PC-9 (cell line): ENCODE results near the gene TMPRSS7. TPM values are rescaled to one million over a fixed set of nuclear protein-coding genes. Genes with fewer than 3 reads are reported as not detected.

Experiments
- BruUV-seq: library from RNA; stranded (reverse); fragments of 400-500 nt; replicated peaks from 2 replicates; lab custom pipeline; 2021; lab: Mats Ljungman, UMichigan
- CTCF ChIA-PET: fragments of 300-600 bp; sonication (Branson Sonifier 250); formaldehyde crosslinking; loops from one replicate; lab custom pipeline; 2022; ENCODE audit warnings: antibody characterized with exemption; lab: Charles Lee
- POLR2A ChIA-PET: fragments of 300-600 bp; sonication (Branson Sonifier 250); formaldehyde crosslinking; loops from one replicate; lab custom pipeline; 2022; ENCODE audit warnings: antibody characterized with exemption; ENCODE audit not compliant: unreplicated experiment; lab: Charles Lee
- DNase-seq, 2 experiments: peaks; one replicate each; pipeline versions ENCODE4 v3.0.0 to v3.0.0-alpha.2; 2015 to 2022; ENCODE audit warnings: mixed read lengths in 1 of 2
- H2AFZ ChIP-seq: fragments of 200-600 bp; sonication (generic); 2 replicates; pipeline ENCODE4 v1.8.1; 2017; ENCODE audit warnings: antibody characterized with exemption
- H3F3A ChIP-seq: fragments of 200-600 bp; sonication (generic); 2 replicates; pipeline ENCODE4 v1.8.1; 2017; ENCODE audit warnings: antibody characterized with exemption, mild to moderate bottlenecking, low read depth; ENCODE audit not compliant: insufficient read depth
- H3K27ac ChIP-seq: fragments of 200-600 bp; sonication (generic); 2 replicates; pipeline ENCODE4 v1.6.1; 2016; ENCODE audit warnings: mixed run types
- H3K27me3 ChIP-seq: fragments of 200-600 bp; sonication (generic); 2 replicates; pipeline ENCODE4 v1.6.1; 2016; ENCODE audit warnings: low read depth, mixed run types; ENCODE audit not compliant: insufficient read depth
- H3K36me3 ChIP-seq: fragments of 200-600 bp; sonication (generic); 2 replicates; pipeline ENCODE4 v1.6.1; 2016; ENCODE audit warnings: low read depth, mixed run types
- H3K4me1 ChIP-seq: fragments of 200-600 bp; sonication (generic); replicated peaks from 2 replicates; pipeline ENCODE4 v1.6.1; 2016; ENCODE audit warnings: mixed run types; ENCODE audit not compliant: insufficient read depth
- H3K4me2 ChIP-seq: fragments of 200-600 bp; sonication (generic); 2 replicates; pipeline ENCODE4 v1.6.1; 2017; ENCODE audit warnings: mixed run types
- H3K4me3 ChIP-seq: fragments of 200-600 bp; sonication (generic); 2 replicates; pipeline ENCODE4 v1.6.1; 2016; ENCODE audit warnings: mixed run types
- H3K79me2 ChIP-seq: fragments of 200-600 bp; sonication (generic); 2 replicates; pipeline ENCODE4 v1.6.1; 2017; ENCODE audit warnings: low read depth, mixed run types
- H3K9me2 ChIP-seq: fragments of 200-600 bp; sonication (generic); 2 replicates; pipeline ENCODE4 v1.8.1; 2017; ENCODE audit warnings: mild to moderate bottlenecking; ENCODE audit not compliant: insufficient read depth
- H3K9me3 ChIP-seq: fragments of 200-600 bp; sonication (generic); 2 replicates; pipeline ENCODE4 v1.8.1; 2016; ENCODE audit warnings: low read depth; ENCODE audit not compliant: insufficient read depth
- H4K20me1 ChIP-seq: fragments of 200-600 bp; sonication (generic); 2 replicates; pipeline ENCODE4 v1.8.1; 2017; ENCODE audit not compliant: insufficient read depth
- EZH2 ChIP-seq: fragments of 200-600 bp; sonication (generic); IDR thresholded peaks from 2 replicates; pipeline ENCODE4 v1.8.0; 2017; ENCODE audit warnings: antibody characterized with exemption, low read depth
- intact Hi-C: fragments of 100-400 bp; cut with micrococcal nuclease; formaldehyde crosslinking; loops from one replicate; pipeline ENCODE4 v1.10.0; 2022; ENCODE audit not compliant: unreplicated experiment
- total RNA-seq: library from RNA; stranded (reverse); gene quantifications from 2 replicates; pipeline ENCODE4 v1.2.3, GENCODE V29; 2021
- TF ChIP-seq, protein P1 (sequence below): fragments of 200-600 bp; sonication (generic); conservative IDR thresholded peaks from 2 replicates; pipeline ENCODE4 v1.6.1; 2017; ENCODE audit warnings: mixed run types, antibody characterized with exemption, mild to moderate bottlenecking, moderate library complexity

Gene TMPRSS7
- total RNA-seq, 1 experiment from 2014 or later, result not detected

GRCh38 chr3:112128843-112129727 lies 94.5 kb downstream of the TMPRSS7 start:
- H2AFZ ChIP-seq, result 0 out of 2 replicates have a peak overlapping the region, but pooled peaks have one; percentile 0
- peak; percentile 39 to 90 for DNase-seq
- H3K27ac ChIP-seq, result peak overlapping the region; percentile 53
- no peaks in the 10 kb centered on the region for H3K36me3 ChIP-seq
- POLR2A ChIA-PET, result interaction anchor here (0.6 kb wide), 1 partner anchor 151 kb away, joined by 9 read pairs; no protein-coding TSS in a partner anchor
- no peaks in the 10 kb centered on the region for H3K79me2 ChIP-seq
- peak overlapping the region; percentile 44 for H3K4me2 ChIP-seq
- CTCF ChIA-PET, result interaction anchor here (1.4 kb wide), 1 partner anchor 17 kb away, joined by 7 read pairs; no protein-coding TSS in a partner anchor
- H3K27me3 ChIP-seq, result no peaks in the 10 kb centered on the region
- no peak for TF ChIP-seq EZH2
- TF ChIP-seq, protein P1, sequence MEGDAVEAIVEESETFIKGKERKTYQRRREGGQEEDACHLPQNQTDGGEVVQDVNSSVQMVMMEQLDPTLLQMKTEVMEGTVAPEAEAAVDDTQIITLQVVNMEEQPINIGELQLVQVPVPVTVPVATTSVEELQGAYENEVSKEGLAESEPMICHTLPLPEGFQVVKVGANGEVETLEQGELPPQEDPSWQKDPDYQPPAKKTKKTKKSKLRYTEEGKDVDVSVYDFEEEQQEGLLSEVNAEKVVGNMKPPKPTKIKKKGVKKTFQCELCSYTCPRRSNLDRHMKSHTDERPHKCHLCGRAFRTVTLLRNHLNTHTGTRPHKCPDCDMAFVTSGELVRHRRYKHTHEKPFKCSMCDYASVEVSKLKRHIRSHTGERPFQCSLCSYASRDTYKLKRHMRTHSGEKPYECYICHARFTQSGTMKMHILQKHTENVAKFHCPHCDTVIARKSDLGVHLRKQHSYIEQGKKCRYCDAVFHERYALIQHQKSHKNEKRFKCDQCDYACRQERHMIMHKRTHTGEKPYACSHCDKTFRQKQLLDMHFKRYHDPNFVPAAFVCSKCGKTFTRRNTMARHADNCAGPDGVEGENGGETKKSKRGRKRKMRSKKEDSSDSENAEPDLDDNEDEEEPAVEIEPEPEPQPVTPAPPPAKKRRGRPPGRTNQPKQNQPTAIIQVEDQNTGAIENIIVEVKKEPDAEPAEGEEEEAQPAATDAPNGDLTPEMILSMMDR, result no peak
- peaks cover 36% of the 10 kb centered on the region for H3K4me1 ChIP-seq
- H3K4me3 ChIP-seq, result no peak overlapping the region
- intact Hi-C loops, result loop anchor here (1.0 kb wide), 1 partner anchor 43 kb away; the partner anchor contains the start of gene C3orf52
- H3F3A ChIP-seq, result peaks cover 15% of the 10 kb centered on the region
- no peaks in the 10 kb centered on the region for H3K9me3 ChIP-seq
- H3K9me2 ChIP-seq, result no peaks in the 10 kb centered on the region
- no TSS peak for BruUV-seq
- H4K20me1 ChIP-seq, result no peaks in the 10 kb centered on the region

DNA sequence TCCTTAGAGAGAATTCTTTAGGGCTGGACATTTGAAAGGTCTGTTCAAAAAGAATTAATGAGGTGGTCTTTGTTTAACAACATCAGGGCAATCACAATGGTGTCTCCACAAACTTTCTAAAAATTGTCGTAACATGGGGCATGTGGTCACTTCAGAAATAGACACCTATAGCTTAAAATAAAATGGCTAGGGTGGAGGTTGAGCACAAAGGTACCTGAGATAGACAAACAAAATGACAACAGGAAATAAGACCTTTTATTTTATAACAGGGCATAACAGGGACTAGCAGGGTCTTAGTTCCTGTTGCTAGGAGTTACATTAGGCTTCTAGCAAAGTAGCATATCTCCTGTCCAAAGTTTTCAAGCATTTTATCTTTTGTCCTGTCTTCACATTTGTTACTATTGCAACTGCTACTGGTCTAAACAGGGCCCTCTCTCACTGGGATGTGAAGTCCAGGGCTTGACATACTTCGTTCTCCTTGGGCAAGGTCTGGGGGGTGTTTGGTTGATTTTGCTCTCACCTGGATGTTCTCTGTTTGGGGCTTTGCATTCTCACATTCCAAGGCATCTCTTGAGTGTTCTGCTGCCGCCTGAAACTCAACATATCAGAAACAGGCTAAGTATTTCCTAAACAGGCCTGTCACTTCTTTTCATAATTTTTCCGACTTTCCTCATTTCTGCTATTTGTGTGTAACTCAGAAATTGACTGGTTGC lies 95.5 kb downstream of the TMPRSS7 start:
- Histone ChIP-seq H3F3A (peaks cover 15% of the 10 kb centered on the region), H4K20me1 (no peaks in the 10 kb centered on the region), H3K4me1 (peaks cover 44% of the 10 kb centered on the region), H3K9me2 (no peaks in the 10 kb centered on the region), H3K27me3 (no peaks in the 10 kb centered on the region), H3K36me3 (no peaks in the 10 kb centered on the region), H3K79me2 (no peaks in the 10 kb centered on the region), H3K4me3 (no peak overlapping the region), H3K4me2 (peak overlapping the region; percentile 44), H2AFZ (no peak overlapping the region), H3K9me3 (no peaks in the 10 kb centered on the region), H3K27ac (peak overlapping the region; percentile 53)
- CTCF ChIA-PET, result interaction anchor here (1.4 kb wide), 1 partner anchor 18 kb away, joined by 7 read pairs; no protein-coding TSS in a partner anchor
- no TSS peak for BruUV-seq
- POLR2A ChIA-PET, result no interaction called here
- intact Hi-C loops, result loop anchor here (1.0 kb wide), 1 partner anchor 44 kb away; the partner anchor contains the start of gene C3orf52
- TF ChIP-seq, protein P1, result no peak
- TF ChIP-seq EZH2, result no peak
- DNase-seq, result no peak

DNA sequence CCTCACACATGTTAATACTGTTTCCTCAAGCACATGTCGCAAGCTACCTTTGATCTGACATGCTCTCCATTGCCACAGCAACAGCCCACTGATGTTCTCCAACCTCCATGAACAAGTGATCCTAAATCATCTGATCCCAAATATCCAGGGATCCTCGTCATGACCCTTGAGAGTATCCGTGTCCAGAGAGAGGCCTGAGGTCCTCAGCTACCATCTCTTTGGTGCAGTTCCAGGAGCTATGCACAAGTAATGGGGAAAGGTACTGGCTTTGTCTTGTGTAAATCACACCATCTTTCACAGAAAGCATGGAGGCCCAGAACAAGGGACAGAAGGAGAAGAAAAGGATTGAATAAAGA lies 96.1 kb downstream of the TMPRSS7 start:
- BruUV-seq, result no TSS peak
- no peak for DNase-seq
- H3K4me2 ChIP-seq, result no peak overlapping the region
- no peak overlapping the region for H2AFZ ChIP-seq
- TF ChIP-seq EZH2, result no peak
- TF ChIP-seq, protein P1, result no peak
- H3K9me2 ChIP-seq, result no peaks in the 10 kb centered on the region
- peaks cover 45% of the 10 kb centered on the region for H3K4me1 ChIP-seq
- intact Hi-C loops, result no loop called here
- H3K27me3 ChIP-seq, result no peaks in the 10 kb centered on the region
- no peak overlapping the region for H3K4me3 ChIP-seq
- POLR2A ChIA-PET, result no interaction called here
- no peaks in the 10 kb centered on the region for H4K20me1 ChIP-seq
- H3K9me3 ChIP-seq, result no peaks in the 10 kb centered on the region
- H3K36me3 ChIP-seq, result no peaks in the 10 kb centered on the region
- CTCF ChIA-PET, result no interaction called here
- peaks cover 15% of the 10 kb centered on the region for H3F3A ChIP-seq
- no peaks in the 10 kb centered on the region for H3K79me2 ChIP-seq
- H3K27ac ChIP-seq, result no peak overlapping the region
